KG1 (cell line): ENCODE measurements around the gene C17orf100.
"Not testable (repeated sequence)": the region's sequence is repeated elsewhere in the genome, so short reads cannot be mapped to it uniquely, and the experiment has no call there.

Source experiments
- DNase-seq: peaks from one replicate; lab custom pipeline; 2025; lab: John Stamatoyannopoulos, UW

Gene C17orf100

GRCh38 chr17:6691958-6692357, 40.4 kb downstream of the C17orf100 start:
- not testable (repeated sequence) for DNase-seq

- DNase-seq = no peak
Observed at GRCh38 chr17:6695051-6695450, 43.5 kb downstream of the C17orf100 start.

GRCh38 chr17:6695565-6695964, 44.0 kb downstream of the C17orf100 start:
- DNase-seq = no peak

GRCh38 chr17:6696906-6697305, 45.3 kb downstream of the C17orf100 start:
- DNase-seq = no peak

- no peak for DNase-seq
Observed at GRCh38 chr17:6698004-6698403, 46.4 kb downstream of the C17orf100 start.

GRCh38 chr17:6699997-6700947, 48.7 kb downstream of the C17orf100 start:
- no peak for DNase-seq

- DNase-seq = no peak
Observed at GRCh38 chr17:6700948-6701307, 49.4 kb downstream of the C17orf100 start.

- no peak for DNase-seq
Observed at GRCh38 chr17:6701719-6702118, 50.2 kb downstream of the C17orf100 start.

GRCh38 chr17:6702567-6703215, 51.1 kb downstream of the C17orf100 start:
- no peak for DNase-seq
